Brain microvascular endothelial cell (primary cell): Measurements from ENCODE around the gene TJP2.

ENCODE experiments used
- DNase-seq: peaks from one replicate; pipeline ENCODE4 v3.0.0-alpha.2; 2020
- H3K27ac ChIP-seq: fragments of 250-450 bp; sonication (Bioruptor Pico); 2 replicates; pipeline ENCODE4 v1.5.1; 2020; ENCODE audit warnings: mild to moderate bottlenecking, moderate library complexity
- H3K27me3 ChIP-seq: fragments of 250-450 bp; sonication (Bioruptor Pico); replicated peaks from 2 replicates; pipeline ENCODE4 v1.5.1; 2020; ENCODE audit warnings: mild to moderate bottlenecking
- H3K36me3 ChIP-seq: fragments of 250-450 bp; sonication (Bioruptor Pico); replicated peaks from 2 replicates; pipeline ENCODE4 v1.5.1; 2020; ENCODE audit warnings: mild to moderate bottlenecking
- H3K4me3 ChIP-seq: 2 replicates; pipeline ENCODE4 v1.5.1; 2011; ENCODE audit warnings: low read depth, mild to moderate bottlenecking, control low read depth, low read length, moderate library complexity
- in situ Hi-C: cut with HindIII; loops from 2 replicates; pipeline ENCODE4 v1.10.0; 2017; ENCODE audit warnings: low sequenced_read_pairs, low pct_ligation_motif_present
- TF ChIP-seq, protein P1 (sequence below): IDR thresholded peaks from 2 replicates; pipeline ENCODE4 v1.5.1; 2011; ENCODE audit warnings: low read depth, mild to moderate bottlenecking, moderate library complexity, low read length, control low read depth, inconsistent platforms; ENCODE audit errors: missing control alignments

TJP2 gene

DNA sequence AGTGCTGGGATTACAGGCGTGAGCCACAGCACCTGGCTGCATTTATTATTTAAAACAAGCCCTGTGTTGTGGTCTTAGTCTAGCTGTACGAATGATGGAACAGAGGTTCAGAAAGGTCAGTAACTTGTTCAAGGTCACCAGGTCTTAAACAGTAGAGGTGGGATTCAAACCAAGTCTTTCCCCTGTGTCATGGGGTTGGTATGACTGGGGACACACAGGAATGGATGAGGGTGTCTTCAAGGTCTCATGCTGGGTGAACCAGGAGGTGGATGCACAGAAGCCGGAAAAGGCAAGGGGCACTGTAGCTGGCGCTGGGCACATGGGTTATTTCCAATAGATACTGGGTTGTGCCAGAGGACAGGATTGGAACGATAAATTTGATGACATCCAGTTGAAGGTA is 32.2 kb upstream of the TJP2 start:
- TF ChIP-seq, protein P1, sequence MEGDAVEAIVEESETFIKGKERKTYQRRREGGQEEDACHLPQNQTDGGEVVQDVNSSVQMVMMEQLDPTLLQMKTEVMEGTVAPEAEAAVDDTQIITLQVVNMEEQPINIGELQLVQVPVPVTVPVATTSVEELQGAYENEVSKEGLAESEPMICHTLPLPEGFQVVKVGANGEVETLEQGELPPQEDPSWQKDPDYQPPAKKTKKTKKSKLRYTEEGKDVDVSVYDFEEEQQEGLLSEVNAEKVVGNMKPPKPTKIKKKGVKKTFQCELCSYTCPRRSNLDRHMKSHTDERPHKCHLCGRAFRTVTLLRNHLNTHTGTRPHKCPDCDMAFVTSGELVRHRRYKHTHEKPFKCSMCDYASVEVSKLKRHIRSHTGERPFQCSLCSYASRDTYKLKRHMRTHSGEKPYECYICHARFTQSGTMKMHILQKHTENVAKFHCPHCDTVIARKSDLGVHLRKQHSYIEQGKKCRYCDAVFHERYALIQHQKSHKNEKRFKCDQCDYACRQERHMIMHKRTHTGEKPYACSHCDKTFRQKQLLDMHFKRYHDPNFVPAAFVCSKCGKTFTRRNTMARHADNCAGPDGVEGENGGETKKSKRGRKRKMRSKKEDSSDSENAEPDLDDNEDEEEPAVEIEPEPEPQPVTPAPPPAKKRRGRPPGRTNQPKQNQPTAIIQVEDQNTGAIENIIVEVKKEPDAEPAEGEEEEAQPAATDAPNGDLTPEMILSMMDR, result no peak
- no peak overlapping the region for H3K27ac ChIP-seq
- no peak for DNase-seq
- H3K4me3 ChIP-seq, result no peak overlapping the region
- H3K36me3 ChIP-seq, result no peaks in the 10 kb centered on the region
- no peaks in the 10 kb centered on the region for H3K27me3 ChIP-seq
- in situ Hi-C loops, result no loop called here

DNA sequence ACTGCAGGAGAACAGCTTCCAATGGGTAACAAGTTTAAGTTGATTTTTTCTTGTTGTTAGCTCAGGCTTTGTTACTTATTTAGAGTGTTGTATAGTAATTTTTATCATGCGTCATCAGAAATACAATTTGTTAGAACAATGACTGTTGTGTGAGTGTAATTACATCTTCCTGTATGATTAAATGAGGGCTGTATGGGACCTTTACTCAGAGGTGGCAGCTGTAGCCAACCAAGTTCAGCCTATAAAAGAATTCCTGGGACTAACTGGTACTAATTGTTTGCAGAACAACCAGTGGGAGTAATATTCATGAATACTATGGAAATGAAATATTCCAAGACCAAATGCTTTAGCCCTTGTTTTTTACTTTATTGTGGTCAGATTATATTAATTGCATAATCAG is 30.8 kb upstream of the TJP2 start:
- TF ChIP-seq, protein P1, result no peak
- Histone ChIP-seq H3K4me3 (no peak overlapping the region), H3K36me3 (no peaks in the 10 kb centered on the region), H3K27me3 (no peaks in the 10 kb centered on the region), H3K27ac (no peak overlapping the region)
- no peak for DNase-seq
- in situ Hi-C loops, result no loop called here

DNA sequence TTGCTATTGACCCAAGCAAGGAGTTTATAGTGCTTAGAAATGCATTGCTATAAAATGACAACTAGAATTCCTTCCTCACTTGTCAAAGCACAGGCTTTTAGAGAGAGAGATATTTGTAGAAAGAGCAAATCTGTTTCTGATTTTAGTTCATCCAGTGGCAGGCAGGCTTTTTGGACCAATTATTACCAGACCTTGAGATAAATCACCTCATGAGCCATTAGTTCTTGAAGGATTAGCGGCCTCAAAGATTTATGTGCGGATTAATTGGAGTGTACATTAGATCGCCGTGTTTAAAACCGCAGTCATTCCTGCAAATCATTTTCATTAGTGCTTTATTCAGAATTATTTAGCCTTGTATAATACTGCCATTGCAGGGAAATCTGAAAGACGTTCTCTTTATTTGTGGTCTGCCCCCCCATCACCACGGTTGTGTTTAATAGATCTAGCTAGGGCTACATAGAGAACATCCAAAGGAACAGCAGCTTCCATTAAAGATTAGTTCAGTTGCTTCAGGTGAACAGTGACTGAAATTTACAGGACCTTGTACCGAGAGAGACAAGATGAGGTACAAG is 28.8 kb upstream of the TJP2 start:
- in situ Hi-C loops, result no loop called here
- TF ChIP-seq, protein P1, result no peak
- Histone ChIP-seq H3K36me3 (no peaks in the 10 kb centered on the region), H3K27ac (no peak overlapping the region), H3K4me3 (no peak overlapping the region), H3K27me3 (no peaks in the 10 kb centered on the region)
- DNase-seq, result no peak

DNA sequence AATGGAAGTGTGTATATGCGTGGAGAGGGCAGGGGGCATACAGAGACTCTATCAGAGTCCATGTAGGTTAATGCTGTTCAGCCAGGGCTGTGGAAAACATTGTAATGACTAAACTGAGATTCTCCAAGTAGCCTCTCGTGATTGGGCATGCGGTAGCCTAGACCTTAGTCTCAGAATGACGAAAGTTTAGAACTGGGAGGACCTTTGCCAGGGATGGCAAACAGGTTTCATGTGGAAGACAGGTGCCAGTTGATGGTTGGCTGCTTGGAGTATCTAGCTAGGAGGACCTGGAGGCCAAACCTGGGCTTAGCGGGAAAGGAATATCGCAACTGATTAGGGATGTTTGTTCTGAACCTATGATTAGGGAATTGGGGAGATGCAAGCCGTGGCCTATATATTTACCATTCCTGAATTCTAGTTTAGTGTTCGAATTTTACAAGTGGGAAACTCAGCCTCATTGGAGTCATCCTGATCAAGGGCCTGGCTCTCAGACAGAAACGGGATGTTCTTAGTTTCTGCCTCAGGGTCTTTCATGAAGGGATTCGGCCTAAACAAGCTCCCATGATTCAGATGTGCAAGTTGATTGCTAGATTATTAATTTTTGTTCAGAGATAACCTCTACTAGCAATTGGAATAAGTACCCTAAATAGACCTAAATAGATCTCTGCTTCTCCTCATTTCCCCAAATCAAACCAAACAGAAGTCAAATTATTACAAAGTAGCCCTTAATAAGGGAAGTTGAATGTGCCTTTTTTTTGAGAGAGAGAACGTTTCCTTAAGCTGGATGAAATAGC is 26.8 kb upstream of the TJP2 start:
- DNase-seq, result no peak
- Histone ChIP-seq H3K27ac (no peak overlapping the region), H3K4me3 (no peak overlapping the region), H3K27me3 (no peaks in the 10 kb centered on the region), H3K36me3 (no peaks in the 10 kb centered on the region)
- in situ Hi-C loops, result no loop called here
- TF ChIP-seq, protein P1, result no peak

DNA sequence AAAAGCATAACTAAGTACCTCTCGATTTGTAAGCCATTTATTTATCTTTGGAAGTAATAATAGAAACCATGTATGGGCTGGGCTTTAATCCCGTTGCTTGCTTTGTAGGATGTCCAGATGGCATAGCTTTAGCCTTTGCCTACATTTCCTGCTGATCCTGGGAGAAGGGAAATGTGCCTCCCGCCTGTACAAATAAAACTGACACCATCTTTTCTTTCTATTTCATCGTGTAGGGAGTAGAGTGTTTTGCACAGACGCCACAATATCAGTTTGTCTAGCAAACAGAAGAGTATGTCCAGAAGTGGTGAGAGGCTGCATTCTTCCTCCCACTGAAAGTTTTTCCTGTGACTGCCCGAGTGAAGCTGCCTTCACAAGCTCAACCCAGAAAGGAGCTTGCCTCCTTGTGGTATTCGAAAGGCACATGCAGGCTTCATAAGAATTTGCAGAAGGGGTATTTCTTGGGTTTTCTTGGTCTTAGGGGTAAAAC is 24.7 kb upstream of the TJP2 start:
- in situ Hi-C loops, result no loop called here
- DNase-seq, result peak; percentile 79
- TF ChIP-seq, protein P1, result peak; percentile 75

More for the DNA sequence above, 24.7 kb upstream of the TJP2 start:
- H3K27me3 ChIP-seq, result no peaks in the 10 kb centered on the region
- H3K36me3 ChIP-seq, result no peaks in the 10 kb centered on the region
- H3K27ac ChIP-seq, result peak overlapping the region; percentile 19
- peak overlapping the region; percentile 6 for H3K4me3 ChIP-seq
